IPS-18c (cell line): Measurements from ENCODE around the gene INSRR.

ENCODE experiments used
- H3K4me3 ChIP-seq: 2 replicates; pipeline ENCODE4 v1.7.0; 2013; ENCODE audit warnings: low read depth, mild to moderate bottlenecking, low read length, moderate library complexity; ENCODE audit not compliant: insufficient read depth
- H3K9me3 ChIP-seq: one replicate; pipeline ENCODE4 v1.6.1; 2013; ENCODE audit warnings: mild to moderate bottlenecking, low read length, moderate library complexity; ENCODE audit not compliant: control insufficient read depth, insufficient read depth

INSRR gene

GRCh38 chr1:156858959-156859522 is at the start of gene INSRR:
Gene INSRR, minus strand, starts transcription at chr1:156859117. Its CDS starts 496 bp downstream, at chr1:156858621.
- H3K4me3 ChIP-seq: peak within 1 kb of the TSS; percentile 55
- H3K9me3 ChIP-seq: no peaks in the 10 kb centered on the region

- no peaks in the 10 kb centered on the region for H3K9me3 ChIP-seq
- H3K4me3 ChIP-seq: no peak overlapping the region
Observed at GRCh38 chr1:156908541-156908940, 49.6 kb upstream of the INSRR start.

GRCh38 chr1:156906206-156906906 is 47.4 kb upstream of the INSRR start:
- no peak overlapping the region for H3K4me3 ChIP-seq
- no peaks in the 10 kb centered on the region for H3K9me3 ChIP-seq

- no peak overlapping the region for H3K4me3 ChIP-seq
- H3K9me3 ChIP-seq: no peaks in the 10 kb centered on the region
Observed at GRCh38 chr1:156905651-156906050, 46.7 kb upstream of the INSRR start.

GRCh38 chr1:156905176-156905575 is 46.3 kb upstream of the INSRR start:
- H3K4me3 ChIP-seq: no peak overlapping the region
- no peaks in the 10 kb centered on the region for H3K9me3 ChIP-seq

- no peaks in the 10 kb centered on the region for H3K9me3 ChIP-seq
- no peak overlapping the region for H3K4me3 ChIP-seq
Observed at GRCh38 chr1:156904187-156904959, 45.5 kb upstream of the INSRR start.

- Histone ChIP-seq H3K4me3 (no peak overlapping the region), H3K9me3 (no peaks in the 10 kb centered on the region)
Observed at GRCh38 chr1:156903328-156904091, 44.6 kb upstream of the INSRR start.

GRCh38 chr1:156901966-156902915 is 43.3 kb upstream of the INSRR start:
- Histone ChIP-seq H3K4me3 (no peak overlapping the region), H3K9me3 (no peaks in the 10 kb centered on the region)

- Histone ChIP-seq H3K9me3 (no peaks in the 10 kb centered on the region), H3K4me3 (no peak overlapping the region)
Observed at GRCh38 chr1:156901590-156901900, 42.6 kb upstream of the INSRR start.

GRCh38 chr1:156900896-156901589 is 42.1 kb upstream of the INSRR start:
- H3K9me3 ChIP-seq: no peaks in the 10 kb centered on the region

GRCh38 chr1:156899956-156900718 is 41.2 kb upstream of the INSRR start:
- H3K4me3 ChIP-seq: no peak overlapping the region
- no peaks in the 10 kb centered on the region for H3K9me3 ChIP-seq

More at GRCh38 chr1:156900896-156901589, 42.1 kb upstream of the INSRR start:
- no peak overlapping the region for H3K4me3 ChIP-seq

GRCh38 chr1:156898971-156899664 is 40.2 kb upstream of the INSRR start:
- H3K4me3 ChIP-seq: no peak overlapping the region
- no peaks in the 10 kb centered on the region for H3K9me3 ChIP-seq

- H3K9me3 ChIP-seq: no peaks in the 10 kb centered on the region
- H3K4me3 ChIP-seq: no peak overlapping the region
Observed at GRCh38 chr1:156898161-156898566, 39.2 kb upstream of the INSRR start.

GRCh38 chr1:156897078-156897825 is 38.3 kb upstream of the INSRR start:
- Histone ChIP-seq H3K9me3 (no peaks in the 10 kb centered on the region), H3K4me3 (no peak overlapping the region)
